Measurements from ENCODE around the gene TBKBP1. TPM values are rescaled to one million over a fixed set of nuclear protein-coding genes. Genes with fewer than 3 reads are reported as not detected.

The TBKBP1 gene
- total and polyA plus RNA-seq, 4 donors, result 0.25 to 2.0 (median 1.5) TPM

GRCh38 chr17:47669081-47669480 lies 24.9 kb upstream of the TBKBP1 start:
- no peak overlapping the region for H3K27ac ChIP-seq (ENCODE audit: low read depth in 1 of 2, low read length in 2 of 2)
- H3K9ac ChIP-seq (ENCODE audit: low read depth in 1 of 2, low read length in 2 of 2), result no peak overlapping the region
- H3K9me3 ChIP-seq (ENCODE audit: control insufficient read depth in 4 of 4, low read length in 3 of 4), result no peaks in the 10 kb centered on the region
- H3K4me3 ChIP-seq (ENCODE audit: low read depth in 1 of 3, low read length in 3 of 3), result no peak overlapping the region
- TF ChIP-seq FOXA2 (IDR thresholded peaks at IDR 0.05) (no peak), JUND (IDR thresholded peaks at IDR 0.05) (no peak), YY1 (IDR thresholded peaks at IDR 0.05) (no peak), GABPA (IDR thresholded peaks at IDR 0.05 in 1 of 2, conservative IDR thresholded peaks at IDR 0.05 in 1 of 2) (no peak), MAX (IDR thresholded peaks at IDR 0.05) (no peak), ATF3 (IDR thresholded peaks at IDR 0.05) (no peak), NR2F2 (IDR thresholded peaks at IDR 0.05) (no peak), REST (IDR thresholded peaks at IDR 0.05) (no peak), RXRA (IDR thresholded peaks at IDR 0.05) (no peak), CTCF (IDR thresholded peaks at IDR 0.05; ENCODE audit: low read depth, low read length, missing input control) (no peak), EGR1 (IDR thresholded peaks at IDR 0.05; ENCODE audit: low read depth in 2 of 2) (no peak), FOXA1 (IDR thresholded peaks at IDR 0.05) (no peak), HNF4G (IDR thresholded peaks at IDR 0.05) (no peak), TAF1 (conservative IDR thresholded peaks at IDR 0.05) (no peak), ZBTB33 (IDR thresholded peaks at IDR 0.05) (no peak), RAD21 (IDR thresholded peaks at IDR 0.05) (no peak), HNF4A (conservative IDR thresholded peaks at IDR 0.05) (no peak), SP1 (IDR thresholded peaks at IDR 0.05) (no peak)
- no peaks in the 10 kb centered on the region for H3K27me3 ChIP-seq (ENCODE audit: control insufficient read depth in 4 of 4, insufficient read depth in 4 of 4, low read length in 3 of 4)
- 84% methylated on average over 4 of the region's 4 CpGs for WGBS
- peaks cover 23 to 88% (median 78%) of the 10 kb centered on the region in 4 donors for H3K36me3 ChIP-seq (ENCODE audit: control insufficient read depth in 4 of 4, insufficient read depth in 3 of 4, low read depth in 1 of 4, low read length in 3 of 4)
- H3K4me1 ChIP-seq (ENCODE audit: control insufficient read depth in 4 of 4, insufficient read depth in 4 of 4, low read length in 3 of 4), result no peaks in the 10 kb centered on the region
- DNase-seq (ENCODE audit: low spot score), result no peak
